GM23338 (cell line): ENCODE results near the gene LEO1. TPM values are rescaled to one million over a fixed set of nuclear protein-coding genes. Genes with fewer than 3 reads are reported as not detected.

ENCODE experiments used
- ATAC-seq: fragments of 200-7000 bp; cut with Tn5 transposase; 3 replicates; pipeline ENCODE4 v1.9.1; 2020
- DNase-seq: peaks from one replicate; pipeline ENCODE4 v3.0.0-alpha.2; 2015; ENCODE audit warnings: low spot score
- H2AFZ ChIP-seq: fragments of 200-600 bp; sonication (generic); 2 replicates; pipeline ENCODE4 v1.8.0; 2016; ENCODE audit warnings: antibody characterized with exemption, mild to moderate bottlenecking, moderate library complexity
- H3F3A ChIP-seq: fragments of 200-600 bp; sonication (generic); replicated peaks from 2 replicates; pipeline ENCODE4 v1.8.0; 2017; ENCODE audit warnings: antibody characterized with exemption, mixed run types, low read depth
- H3K27ac ChIP-seq: fragments of 200-600 bp; sonication (generic); 2 replicates; pipeline ENCODE4 v1.6.1; 2016; ENCODE audit warnings: low read depth
- H3K27me3 ChIP-seq: fragments of 200-600 bp; sonication (generic); 2 replicates; pipeline ENCODE4 v1.8.0; 2016; ENCODE audit warnings: mild to moderate bottlenecking, mixed run types, moderate library complexity; ENCODE audit not compliant: insufficient read depth
- H3K36me3 ChIP-seq: fragments of 200-600 bp; sonication (generic); 2 replicates; pipeline ENCODE4 v1.8.0; 2016; ENCODE audit warnings: mild to moderate bottlenecking; ENCODE audit not compliant: insufficient read depth
- H3K4me1 ChIP-seq: fragments of 200-600 bp; sonication (generic); 2 replicates; pipeline ENCODE4 v1.8.0; 2016; ENCODE audit warnings: mild to moderate bottlenecking, moderate library complexity; ENCODE audit not compliant: insufficient read depth
- H3K4me2 ChIP-seq: fragments of 200-600 bp; sonication (generic); 2 replicates; pipeline ENCODE4 v1.7.1; 2017; ENCODE audit warnings: mixed run types
- H3K4me3 ChIP-seq: fragments of 200-600 bp; sonication (generic); 2 replicates; pipeline ENCODE4 v1.6.1; 2016; ENCODE audit warnings: mixed run types
- H3K79me2 ChIP-seq: fragments of 200-600 bp; sonication (generic); replicated peaks from 2 replicates; pipeline ENCODE4 v1.8.0; 2017; ENCODE audit warnings: mild to moderate bottlenecking; ENCODE audit not compliant: insufficient read depth
- H3K9me2 ChIP-seq: fragments of 200-600 bp; sonication (generic); 2 replicates; pipeline ENCODE4 v1.8.0; 2017; ENCODE audit not compliant: insufficient read depth
- H4K20me1 ChIP-seq: fragments of 200-600 bp; sonication (generic); replicated peaks from 2 replicates; pipeline ENCODE4 v1.8.0; 2017; ENCODE audit warnings: mild to moderate bottlenecking; ENCODE audit not compliant: insufficient read depth
- H3K27ac Mint-ChIP-seq: 2 replicates; pipeline ENCODE4 v1.8.0; 2020; ENCODE audit warnings: inconsistent platforms, mild to moderate bottlenecking, moderate library complexity, mixed read lengths
- H3K27me3 Mint-ChIP-seq: 3 replicates; pipeline ENCODE4 v1.8.0; 2022; ENCODE audit warnings: low read depth, mild to moderate bottlenecking, moderate library complexity, mixed read lengths, inconsistent platforms; ENCODE audit not compliant: insufficient read depth, poor library complexity
- H3K36me3 Mint-ChIP-seq: 3 replicates; pipeline ENCODE4 v1.8.0; 2021; ENCODE audit warnings: low read depth, mild to moderate bottlenecking, inconsistent platforms, moderate library complexity, mixed read lengths
- H3K4me1 Mint-ChIP-seq: 3 replicates; pipeline ENCODE4 v1.8.0; 2020; ENCODE audit warnings: mild to moderate bottlenecking, inconsistent platforms, mixed read lengths
- H3K4me3 Mint-ChIP-seq: 3 replicates; pipeline ENCODE4 v1.8.0; 2021; ENCODE audit warnings: moderate library complexity, mild to moderate bottlenecking, inconsistent platforms, mixed read lengths
- H3K9me3 Mint-ChIP-seq: 3 replicates; pipeline ENCODE4 v1.8.0; 2020; ENCODE audit warnings: moderate library complexity, mild to moderate bottlenecking, inconsistent platforms, mixed read lengths
- CREB1 ChIP-seq: fragments of 250-450 bp; sonication (Bioruptor Pico); IDR thresholded peaks from 2 replicates; pipeline ENCODE4 v1.5.0; 2020; ENCODE audit warnings: low read depth, mild to moderate bottlenecking, moderate library complexity
- ETS1 ChIP-seq: IDR thresholded peaks from 2 replicates; pipeline ENCODE4 v1.6.1; 2016; ENCODE audit warnings: antibody characterized with exemption
- EZH2phosphoT487 ChIP-seq: fragments of 200-600 bp; sonication (generic); IDR thresholded peaks from one replicate; pipeline ENCODE4 v1.8.1; 2018; ENCODE audit warnings: antibody characterized with exemption; ENCODE audit not compliant: unreplicated experiment
- JUNB ChIP-seq: IDR thresholded peaks from one replicate; pipeline ENCODE4 v1.6.1; 2016; ENCODE audit warnings: antibody characterized with exemption; ENCODE audit not compliant: unreplicated experiment
- STAT1 ChIP-seq: IDR thresholded peaks from one replicate; pipeline ENCODE4 v1.6.1; 2016; ENCODE audit warnings: antibody characterized with exemption; ENCODE audit not compliant: unreplicated experiment
- ZNF331 ChIP-seq: fragments of 250-450 bp; sonication (Bioruptor Pico); IDR thresholded peaks from 2 replicates; pipeline ENCODE4 v1.5.0; 2020; ENCODE audit warnings: low read depth, mild to moderate bottlenecking, moderate library complexity
- ZNF462 ChIP-seq: fragments of 250-450 bp; sonication (Bioruptor Pico); IDR thresholded peaks from 2 replicates; pipeline ENCODE4 v1.5.0; 2020; ENCODE audit warnings: mild to moderate bottlenecking, moderate library complexity
- polyA plus RNA-seq: library from polyadenylated mRNA; unstranded; fragments of >200 nt; fragmentation: Nextera tagmentation; extraction: Ambion mirVana; gene quantifications from 2 replicates; pipeline ENCODE4 v1.2.1, GENCODE V29; 2016
- total RNA-seq: library from RNA; depleted of rRNA; stranded (reverse); fragments of >200 nt; shearing (Covaris generic); gene quantifications from 2 replicates; pipeline ENCODE4 v1.2.3, GENCODE V29; 2014
- TF ChIP-seq, protein P1 (sequence below), 2 experiments: fragments of 200-600 bp in 1 of 2; sonication (generic) in 1 of 2; conservative IDR thresholded peaks; 2 replicates each; pipeline versions ENCODE4 v1.5.1 to v1.6.1; 2016 to 2017; ENCODE audit warnings: antibody characterized with exemption in 2 of 2, low read depth in 2 of 2, mild to moderate bottlenecking in 2 of 2, moderate library complexity in 1 of 2
- TF ChIP-seq, protein P2 (sequence below): IDR thresholded peaks from one replicate; pipeline ENCODE4 v1.6.1; 2018; ENCODE audit warnings: antibody characterized with exemption; ENCODE audit not compliant: unreplicated experiment

LEO1 gene
- total and polyA plus RNA-seq, 2 experiments from 2014 or later: 41.4 to 55.6 TPM

- peak overlapping the region; percentile 35; the same call in 1 of the 2 replicates for H3K27ac Mint-ChIP-seq
- Histone ChIP-seq H3K27ac (no peak overlapping the region; the same call in 1 of the 2 replicates), H2AFZ (no peak overlapping the region), H3K27me3 (no peaks in the 10 kb centered on the region), H4K20me1 (no peaks in the 10 kb centered on the region), H3K9me2 (peaks cover 5% of the 10 kb centered on the region; the same call in 1 of the 2 replicates), H3K4me2 (no peak overlapping the region), H3K36me3 (no peaks in the 10 kb centered on the region), H3K4me3 (no peak overlapping the region), H3K79me2 (no peaks in the 10 kb centered on the region), H3K4me1 (peaks cover 9% of the 10 kb centered on the region), H3F3A (0 out of 2 replicates have a peak, but pooled peaks cover 3% of the 10 kb centered on the region)
- no peaks in the 10 kb centered on the region; the same call in 2 of the 3 replicates for H3K36me3 Mint-ChIP-seq
- no peaks in the 10 kb centered on the region for H3K9me3 Mint-ChIP-seq
- peak; percentile 29 for DNase-seq
- H3K4me1 Mint-ChIP-seq: peaks cover 11% of the 10 kb centered on the region
- no peak overlapping the region for H3K4me3 Mint-ChIP-seq
- peaks cover 9% of the 10 kb centered on the region for H3K27me3 Mint-ChIP-seq
- TF ChIP-seq ZNF462 (CRISPR knock-in tag) (no peak), ETS1 (no peak), JUNB (no peak), STAT1 (no peak), EZH2phosphoT487 (no peak), ZNF331 (CRISPR knock-in tag) (no peak), CREB1 (CRISPR knock-in tag) (no peak)
- TF ChIP-seq, protein P1, sequence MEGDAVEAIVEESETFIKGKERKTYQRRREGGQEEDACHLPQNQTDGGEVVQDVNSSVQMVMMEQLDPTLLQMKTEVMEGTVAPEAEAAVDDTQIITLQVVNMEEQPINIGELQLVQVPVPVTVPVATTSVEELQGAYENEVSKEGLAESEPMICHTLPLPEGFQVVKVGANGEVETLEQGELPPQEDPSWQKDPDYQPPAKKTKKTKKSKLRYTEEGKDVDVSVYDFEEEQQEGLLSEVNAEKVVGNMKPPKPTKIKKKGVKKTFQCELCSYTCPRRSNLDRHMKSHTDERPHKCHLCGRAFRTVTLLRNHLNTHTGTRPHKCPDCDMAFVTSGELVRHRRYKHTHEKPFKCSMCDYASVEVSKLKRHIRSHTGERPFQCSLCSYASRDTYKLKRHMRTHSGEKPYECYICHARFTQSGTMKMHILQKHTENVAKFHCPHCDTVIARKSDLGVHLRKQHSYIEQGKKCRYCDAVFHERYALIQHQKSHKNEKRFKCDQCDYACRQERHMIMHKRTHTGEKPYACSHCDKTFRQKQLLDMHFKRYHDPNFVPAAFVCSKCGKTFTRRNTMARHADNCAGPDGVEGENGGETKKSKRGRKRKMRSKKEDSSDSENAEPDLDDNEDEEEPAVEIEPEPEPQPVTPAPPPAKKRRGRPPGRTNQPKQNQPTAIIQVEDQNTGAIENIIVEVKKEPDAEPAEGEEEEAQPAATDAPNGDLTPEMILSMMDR (conservative IDR thresholded peaks at IDR 0.05; ENCODE audit: low read depth in 2 of 2): no peak
- TF ChIP-seq, protein P2, sequence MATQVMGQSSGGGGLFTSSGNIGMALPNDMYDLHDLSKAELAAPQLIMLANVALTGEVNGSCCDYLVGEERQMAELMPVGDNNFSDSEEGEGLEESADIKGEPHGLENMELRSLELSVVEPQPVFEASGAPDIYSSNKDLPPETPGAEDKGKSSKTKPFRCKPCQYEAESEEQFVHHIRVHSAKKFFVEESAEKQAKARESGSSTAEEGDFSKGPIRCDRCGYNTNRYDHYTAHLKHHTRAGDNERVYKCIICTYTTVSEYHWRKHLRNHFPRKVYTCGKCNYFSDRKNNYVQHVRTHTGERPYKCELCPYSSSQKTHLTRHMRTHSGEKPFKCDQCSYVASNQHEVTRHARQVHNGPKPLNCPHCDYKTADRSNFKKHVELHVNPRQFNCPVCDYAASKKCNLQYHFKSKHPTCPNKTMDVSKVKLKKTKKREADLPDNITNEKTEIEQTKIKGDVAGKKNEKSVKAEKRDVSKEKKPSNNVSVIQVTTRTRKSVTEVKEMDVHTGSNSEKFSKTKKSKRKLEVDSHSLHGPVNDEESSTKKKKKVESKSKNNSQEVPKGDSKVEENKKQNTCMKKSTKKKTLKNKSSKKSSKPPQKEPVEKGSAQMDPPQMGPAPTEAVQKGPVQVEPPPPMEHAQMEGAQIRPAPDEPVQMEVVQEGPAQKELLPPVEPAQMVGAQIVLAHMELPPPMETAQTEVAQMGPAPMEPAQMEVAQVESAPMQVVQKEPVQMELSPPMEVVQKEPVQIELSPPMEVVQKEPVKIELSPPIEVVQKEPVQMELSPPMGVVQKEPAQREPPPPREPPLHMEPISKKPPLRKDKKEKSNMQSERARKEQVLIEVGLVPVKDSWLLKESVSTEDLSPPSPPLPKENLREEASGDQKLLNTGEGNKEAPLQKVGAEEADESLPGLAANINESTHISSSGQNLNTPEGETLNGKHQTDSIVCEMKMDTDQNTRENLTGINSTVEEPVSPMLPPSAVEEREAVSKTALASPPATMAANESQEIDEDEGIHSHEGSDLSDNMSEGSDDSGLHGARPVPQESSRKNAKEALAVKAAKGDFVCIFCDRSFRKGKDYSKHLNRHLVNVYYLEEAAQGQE: no peak
- ATAC-seq: peak; percentile 60
Observed at GRCh38 chr15:51931016-51931415, 40.6 kb downstream of the LEO1 start.
